ENCODE data around the gene PHRF1. TPM values are rescaled to one million over a fixed set of nuclear protein-coding genes. Genes with fewer than 3 reads are reported as not detected.

PHRF1 gene
- total RNA-seq, 1 experiment from 2014 or later = 48.9 TPM

DNA sequence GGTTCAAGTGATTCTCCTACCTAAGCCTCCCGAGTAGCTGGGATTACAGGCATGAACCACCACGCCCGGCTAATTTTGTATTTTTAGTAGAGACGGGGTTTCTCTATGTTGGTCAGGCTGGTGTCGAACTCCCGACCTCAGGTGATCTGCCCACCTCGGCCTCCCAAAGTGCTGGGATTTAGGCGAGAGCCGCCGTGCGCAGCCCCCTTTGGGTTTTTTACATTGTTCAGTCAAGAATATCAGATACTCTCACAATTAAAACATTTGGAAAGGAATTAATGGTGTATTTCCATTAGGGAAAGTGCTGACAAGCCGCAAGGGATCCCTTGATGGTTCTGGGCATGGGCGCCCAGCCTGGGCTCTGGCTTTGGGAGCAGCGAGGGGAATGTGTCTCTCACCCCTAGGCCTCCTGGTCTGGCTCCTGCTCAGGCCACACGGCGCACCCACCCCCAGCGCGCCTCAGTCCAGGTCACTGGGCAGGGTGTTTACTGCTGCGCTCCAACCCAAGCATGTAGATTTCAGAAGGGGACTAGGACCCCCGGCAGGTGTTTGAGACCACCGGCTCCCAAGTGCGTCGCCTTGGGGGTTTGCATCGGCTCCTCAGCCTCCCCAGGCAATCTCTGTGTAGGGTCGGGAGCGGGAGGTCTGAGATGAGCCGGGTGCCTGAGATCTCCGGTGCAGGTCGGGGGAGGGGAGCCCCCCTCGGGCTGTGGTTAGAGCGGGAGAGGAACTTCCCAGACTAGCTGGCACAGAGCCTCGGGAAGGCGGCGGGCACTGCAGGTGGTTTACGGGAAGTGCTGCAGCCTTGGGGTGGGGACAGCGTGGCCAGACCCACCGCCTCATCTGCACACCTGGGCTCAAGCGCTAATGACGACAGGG lies 40.3 kb downstream of the PHRF1 start:
- Mint-ChIP-seq H3K27ac (peak overlapping the region in 1 of 3 experiments; percentile 44; a peak in 1 of 7 replicates), H3K9me3 (no peaks in the 10 kb centered on the region), H3K27me3 (ENCODE audit: low read depth) (no peaks in the 10 kb centered on the region), H3K4me3 (peak overlapping the region; percentile 73 to 82; a peak in 4 of 5 replicates), H3K4me1 (peaks cover 4 to 6% of the 10 kb centered on the region in 2 experiments; a peak in 3 of 4 replicates), H3K36me3 (ENCODE audit: insufficient read depth in 1 of 3, low read depth in 3 of 3) (peaks cover 3 to 13% (median 12%) of the 10 kb centered on the region in 3 experiments; a peak in 6 of 7 replicates)
- no peak overlapping the region for H4K8ac ChIP-seq (replicated peaks; ENCODE audit: insufficient read length, low read depth, low read length)
- no CpG with 5 or more reads among the region's 39 CpGs for WGBS (ENCODE audit: extremely low coverage, insufficient read length, low lambda C conversion rate)
- peak overlapping the region; percentile 35 for H3K4me2 ChIP-seq (ENCODE audit: insufficient read depth, insufficient read length, low read length)
- no peak overlapping the region for H4K91ac ChIP-seq (ENCODE audit: insufficient read length, low read depth, low read length)
- no peak overlapping the region for H2BK12ac ChIP-seq (ENCODE audit: insufficient read length, low read depth, low read length)
- no peak overlapping the region for H3K27ac ChIP-seq (ENCODE audit: insufficient read length, low read depth, low read length)
- H4K20me1 ChIP-seq (ENCODE audit: control insufficient read depth, insufficient read depth, insufficient read length) = no peaks in the 10 kb centered on the region
- H2AFZ ChIP-seq (ENCODE audit: low read length) = no peak overlapping the region
- no peaks in the 10 kb centered on the region for H3K79me1 ChIP-seq (ENCODE audit: insufficient read depth, low read depth, low read length, poor library complexity, severe bottlenecking)
- no peaks in the 10 kb centered on the region for H3K27me3 ChIP-seq (ENCODE audit: insufficient read depth, low read length)
- H3K18ac ChIP-seq (ENCODE audit: insufficient read length, low read depth, low read length) = no peak overlapping the region
- H3K9me3 ChIP-seq (ENCODE audit: control insufficient read depth, low read depth, low read length) = no peaks in the 10 kb centered on the region
- no peak overlapping the region for H2BK20ac ChIP-seq (ENCODE audit: low read depth, low read length, poor library complexity, severe bottlenecking)
- no peak overlapping the region for H2AK5ac ChIP-seq (ENCODE audit: insufficient read length, low read length)
- peaks cover 4% of the 10 kb centered on the region for H3K23me2 ChIP-seq (ENCODE audit: insufficient read length, low read depth, low read length, poor library complexity, severe bottlenecking)
- no peak overlapping the region for H3K4ac ChIP-seq (ENCODE audit: low read depth, low read length)
- H2BK5ac ChIP-seq (ENCODE audit: insufficient read length, low read length) = no peak overlapping the region
- H3K56ac ChIP-seq (ENCODE audit: insufficient read length, low read depth, low read length) = no peak overlapping the region
- H2BK120ac ChIP-seq (ENCODE audit: low read depth, low read length, poor library complexity, severe bottlenecking) = no peak overlapping the region
- no peak overlapping the region for H3K23ac ChIP-seq (ENCODE audit: insufficient read length, low read depth, low read length)
- H4K5ac ChIP-seq (ENCODE audit: insufficient read length, low read depth, low read length) = no peak overlapping the region
- H3K4me1 ChIP-seq (ENCODE audit: insufficient read depth, low read length) = no peaks in the 10 kb centered on the region
- no peak overlapping the region for H2BK15ac ChIP-seq (ENCODE audit: low read depth, low read length)
- H3K79me2 ChIP-seq (ENCODE audit: insufficient read depth, low read length) = no peaks in the 10 kb centered on the region
- no peak overlapping the region for H3T11ph ChIP-seq (ENCODE audit: low read length)
- no peak overlapping the region for H3K9ac ChIP-seq (ENCODE audit: extremely low read depth, insufficient read length, low read length)
- H3K14ac ChIP-seq (ENCODE audit: insufficient read depth, low read length) = no peak overlapping the region
- TF ChIP-seq, protein P1, sequence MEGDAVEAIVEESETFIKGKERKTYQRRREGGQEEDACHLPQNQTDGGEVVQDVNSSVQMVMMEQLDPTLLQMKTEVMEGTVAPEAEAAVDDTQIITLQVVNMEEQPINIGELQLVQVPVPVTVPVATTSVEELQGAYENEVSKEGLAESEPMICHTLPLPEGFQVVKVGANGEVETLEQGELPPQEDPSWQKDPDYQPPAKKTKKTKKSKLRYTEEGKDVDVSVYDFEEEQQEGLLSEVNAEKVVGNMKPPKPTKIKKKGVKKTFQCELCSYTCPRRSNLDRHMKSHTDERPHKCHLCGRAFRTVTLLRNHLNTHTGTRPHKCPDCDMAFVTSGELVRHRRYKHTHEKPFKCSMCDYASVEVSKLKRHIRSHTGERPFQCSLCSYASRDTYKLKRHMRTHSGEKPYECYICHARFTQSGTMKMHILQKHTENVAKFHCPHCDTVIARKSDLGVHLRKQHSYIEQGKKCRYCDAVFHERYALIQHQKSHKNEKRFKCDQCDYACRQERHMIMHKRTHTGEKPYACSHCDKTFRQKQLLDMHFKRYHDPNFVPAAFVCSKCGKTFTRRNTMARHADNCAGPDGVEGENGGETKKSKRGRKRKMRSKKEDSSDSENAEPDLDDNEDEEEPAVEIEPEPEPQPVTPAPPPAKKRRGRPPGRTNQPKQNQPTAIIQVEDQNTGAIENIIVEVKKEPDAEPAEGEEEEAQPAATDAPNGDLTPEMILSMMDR (conservative IDR thresholded peaks at IDR 0.05) = no peak
- no peak for DNase-seq
